GM08714 (cell line): ENCODE results near the gene METTL1.

ENCODE experiments used
- H3K4me3 ChIP-seq: fragments of 200-500 bp; sonication (Bioruptor generic); 2 replicates; pipeline ENCODE4 v1.5.1; 2014; ENCODE audit warnings: mild to moderate bottlenecking, low read length, inconsistent platforms
- ZNF274 ChIP-seq: IDR thresholded peaks from 2 replicates; pipeline ENCODE4 v1.6.1; 2012; ENCODE audit warnings: mild to moderate bottlenecking, low read depth, low read length

METTL1 gene

DNA sequence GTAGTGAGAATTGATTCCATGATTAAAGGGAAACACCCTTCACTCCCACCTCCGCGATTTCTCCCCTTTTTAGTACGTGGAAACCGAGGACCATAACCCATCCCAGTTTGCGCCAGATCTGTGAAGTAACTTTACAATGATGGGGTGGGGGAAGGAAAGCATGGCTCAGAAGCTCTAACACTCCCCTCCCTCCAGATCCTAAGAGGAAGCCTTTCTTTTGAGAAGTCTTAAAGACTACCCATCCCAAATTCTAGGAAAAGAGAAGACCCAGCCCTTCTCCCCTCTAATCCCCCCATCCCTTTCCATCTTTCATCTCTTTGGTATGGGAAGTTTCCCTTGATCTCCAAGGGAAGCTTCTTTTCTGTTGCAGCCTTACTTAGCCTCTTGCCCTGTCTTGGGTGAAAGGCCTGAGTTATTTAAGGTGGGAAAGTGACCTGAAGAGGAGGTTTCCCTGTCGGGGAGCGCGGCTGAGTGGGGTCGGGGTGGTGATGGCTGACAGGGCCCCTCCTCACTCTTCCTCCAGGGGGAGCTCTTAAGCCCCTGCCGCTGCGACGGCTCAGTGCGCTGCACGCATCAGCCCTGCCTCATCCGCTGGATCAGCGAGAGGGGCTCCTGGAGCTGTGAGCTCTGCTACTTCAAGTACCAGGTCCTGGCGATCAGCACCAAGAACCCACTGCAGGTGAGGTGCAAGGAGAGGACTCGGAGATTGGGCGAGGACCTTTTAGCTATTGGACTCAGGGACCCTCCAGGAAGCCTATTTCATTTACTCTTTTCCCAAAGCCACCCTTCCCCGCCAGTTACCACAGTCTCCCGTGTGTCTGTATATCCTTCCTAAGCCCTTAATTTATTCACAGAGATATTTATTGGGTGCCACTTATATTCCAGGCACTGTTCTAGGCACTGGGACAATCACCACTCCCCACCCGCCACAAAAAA is 15.2 kb downstream of the METTL1 start:
- TF ChIP-seq ZNF274: no peak
- H3K4me3 ChIP-seq: peak overlapping the region; percentile 86

DNA sequence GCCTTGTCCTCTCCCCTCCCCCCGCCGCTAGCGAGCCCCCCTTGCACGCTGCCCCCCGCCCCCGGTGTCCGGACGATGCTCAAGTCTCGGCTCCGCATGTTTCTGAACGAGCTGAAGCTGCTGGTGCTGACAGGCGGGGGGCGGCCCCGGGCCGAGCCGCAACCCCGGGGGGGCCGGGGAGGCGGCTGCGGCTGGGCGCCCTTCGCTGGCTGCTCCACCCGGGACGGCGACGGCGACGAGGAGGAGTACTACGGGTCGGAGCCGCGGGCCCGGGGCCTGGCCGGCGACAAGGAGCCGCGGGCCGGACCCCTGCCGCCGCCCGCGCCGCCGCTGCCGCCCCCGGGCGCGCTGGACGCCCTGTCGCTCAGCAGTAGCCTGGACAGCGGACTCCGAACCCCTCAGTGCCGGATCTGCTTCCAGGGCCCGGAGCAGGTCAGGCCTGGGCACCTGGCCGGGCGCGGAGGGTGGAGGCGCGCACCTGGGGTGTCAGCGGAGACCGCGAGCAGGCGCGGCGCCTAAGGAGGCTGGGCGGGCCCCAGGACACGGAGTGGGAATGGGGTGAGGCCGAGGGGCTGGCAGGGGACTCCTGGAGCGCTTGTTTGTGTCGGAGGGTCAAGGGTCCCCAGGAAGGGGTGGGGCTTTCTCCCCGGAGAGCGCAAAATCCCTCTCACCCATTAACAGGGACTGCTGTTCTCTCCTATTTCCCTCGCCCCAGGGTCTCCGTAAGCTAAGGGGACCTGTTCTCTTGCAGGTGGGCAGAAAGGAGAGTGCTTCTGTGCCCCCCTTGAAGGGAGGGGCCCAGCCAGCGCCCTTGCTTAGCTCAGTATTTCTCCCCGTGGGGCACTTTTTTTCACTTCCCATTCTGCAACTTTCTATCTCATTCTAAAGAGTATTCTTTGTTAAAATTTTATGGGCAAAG is 16.2 kb downstream of the METTL1 start:
- H3K4me3 ChIP-seq: peak overlapping the region; percentile 86
- TF ChIP-seq ZNF274: no peak

DNA sequence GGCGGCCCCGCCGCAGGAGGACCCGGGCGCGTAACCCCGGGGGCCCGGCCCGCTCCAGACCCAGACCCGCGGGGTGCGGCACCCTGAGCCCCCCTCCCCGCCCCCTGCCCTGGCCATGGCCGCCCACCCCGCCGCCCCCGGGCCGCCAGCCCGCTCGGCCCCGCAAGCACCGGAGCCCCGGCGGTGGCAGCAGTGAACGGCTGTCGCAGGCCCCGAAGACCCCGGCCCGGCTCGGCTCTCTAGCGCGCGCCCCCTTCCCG is 16.8 kb downstream of the METTL1 start:
- TF ChIP-seq ZNF274: no peak
- peak overlapping the region; percentile 86 for H3K4me3 ChIP-seq

DNA sequence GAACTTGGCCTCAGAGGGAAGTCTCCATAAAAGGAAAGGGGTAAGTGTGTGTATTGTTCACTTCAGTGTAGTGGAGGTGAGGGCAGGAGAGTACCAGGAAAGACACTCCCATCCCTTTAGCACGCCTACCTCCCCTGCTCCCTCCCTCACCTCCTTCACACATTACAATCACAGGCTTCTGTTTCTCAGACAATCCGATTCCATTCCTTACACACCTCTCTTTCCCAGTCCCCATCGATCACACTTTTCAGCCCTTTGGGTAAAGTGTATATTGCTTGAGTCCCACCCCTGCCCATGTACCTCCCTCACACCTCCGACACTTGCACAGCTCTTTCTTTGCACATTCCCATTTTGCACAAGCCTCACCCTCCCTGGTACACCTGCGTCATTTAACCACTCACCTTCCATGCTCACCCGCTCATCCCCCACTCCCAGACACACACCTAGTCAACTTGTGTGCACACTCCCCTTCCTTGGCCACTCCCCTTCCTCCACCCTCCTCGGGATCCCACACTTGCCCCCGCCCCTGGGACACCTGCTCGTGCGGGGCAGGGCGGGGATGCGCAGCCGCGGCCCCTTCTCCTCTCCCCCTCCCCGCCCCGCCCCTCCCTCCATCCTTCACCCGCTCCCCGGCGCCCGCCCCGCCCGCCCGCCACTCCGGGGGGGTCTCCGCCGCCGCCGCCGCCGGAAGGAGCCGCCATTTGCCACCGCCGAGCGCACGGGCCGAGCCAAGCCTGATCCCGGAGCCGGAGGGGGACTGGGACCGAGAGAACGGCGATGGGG is 17.3 kb downstream of the METTL1 start, which contains the start of gene MARCHF9:
Gene MARCHF9 (plus strand): TSS at position 693 of the 783 bp plus-strand sequence. CDS start 426 bp downstream, outside the sequence.
- peak within 1 kb of the TSS; percentile 86 for H3K4me3 ChIP-seq
- TF ChIP-seq ZNF274: no peak

DNA sequence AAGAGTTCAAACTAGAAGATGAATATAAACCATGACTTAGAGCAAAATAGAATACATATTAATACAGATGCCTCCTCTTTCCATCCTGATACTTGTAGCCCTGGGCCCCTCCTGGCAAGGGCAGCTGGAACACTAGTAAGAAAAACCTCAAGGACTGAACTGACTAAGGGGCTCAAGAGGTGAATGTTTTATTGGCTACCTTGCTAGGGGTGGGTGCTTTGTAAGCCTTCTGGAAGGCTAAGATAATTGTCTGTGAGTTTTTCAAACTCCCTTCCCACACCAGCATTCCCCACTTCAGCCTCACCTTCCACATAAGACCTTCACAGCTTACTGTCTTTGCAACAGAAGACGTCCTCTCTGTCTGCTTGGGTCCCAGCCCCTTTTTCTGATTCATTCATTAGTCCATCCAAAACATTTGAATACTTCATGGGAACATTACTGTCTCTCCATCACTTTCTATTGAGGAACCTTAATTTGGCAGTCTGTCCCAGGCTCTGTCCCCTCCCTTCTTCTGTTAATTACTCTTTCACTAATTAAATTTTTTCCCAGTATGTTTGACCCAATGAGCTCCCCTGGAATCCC is 18.1 kb downstream of the METTL1 start:
- no peak for TF ChIP-seq ZNF274
- no peak overlapping the region for H3K4me3 ChIP-seq

DNA sequence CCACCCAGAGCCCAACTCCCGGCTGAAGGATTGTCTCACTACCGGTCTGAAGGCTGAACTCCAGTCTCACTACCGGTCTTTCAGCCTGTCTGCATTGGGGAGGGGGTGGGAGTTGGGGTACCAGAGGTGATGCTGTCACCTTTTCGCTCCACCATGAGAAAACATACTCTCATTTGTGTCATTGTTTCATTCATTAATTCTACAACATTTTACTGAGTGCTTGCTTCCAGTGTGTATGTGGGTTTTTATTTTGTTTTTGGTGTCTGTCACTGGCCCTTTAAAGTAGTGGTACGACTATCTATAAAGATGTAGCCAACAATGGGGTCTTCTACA is 19.3 kb downstream of the METTL1 start:
- TF ChIP-seq ZNF274: no peak
- H3K4me3 ChIP-seq: no peak overlapping the region; the same call in 1 of the 2 replicates

DNA sequence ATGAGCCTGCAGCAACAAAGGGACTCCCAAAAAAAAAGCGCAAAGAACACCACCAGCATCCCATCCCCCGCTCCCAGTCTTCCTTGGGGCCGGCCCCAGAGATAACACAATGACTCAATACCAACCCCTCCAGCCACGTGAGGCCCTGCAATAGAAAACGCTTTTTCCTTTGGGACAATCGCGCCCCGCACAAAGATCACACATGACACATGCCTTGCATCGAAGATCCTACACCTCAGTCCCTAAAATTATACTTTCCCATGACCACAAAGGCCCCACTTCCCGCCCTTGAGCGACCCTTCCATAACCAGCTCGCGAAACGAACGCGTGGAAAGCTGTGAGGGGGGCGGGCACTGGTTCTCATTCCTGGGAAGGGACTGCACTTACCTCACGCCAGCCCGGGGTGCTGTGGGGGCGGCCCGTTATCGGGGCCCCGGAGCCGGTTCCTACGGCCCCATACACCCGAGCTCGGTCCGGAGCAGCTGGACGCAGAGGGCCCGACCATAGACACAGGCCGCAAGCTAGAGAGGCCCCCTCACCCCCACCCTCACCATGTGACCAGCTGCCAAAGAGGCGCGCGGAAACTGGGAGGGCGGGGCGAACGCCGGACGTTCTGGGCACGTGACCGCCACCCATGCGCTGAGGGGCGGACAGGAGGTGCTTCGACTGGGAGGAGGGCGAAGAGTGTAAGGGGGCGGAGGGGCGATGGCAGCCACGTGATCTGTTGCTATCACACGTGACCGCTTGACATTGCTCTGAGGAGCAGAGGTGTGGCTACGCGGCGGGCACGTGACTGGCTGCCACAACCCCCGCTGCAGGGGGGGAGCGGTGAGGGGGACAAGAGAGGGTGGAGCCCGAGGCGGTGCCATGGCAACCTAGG is 19.9 kb downstream of the METTL1 start, which contains the start of gene CDK4:
Gene CDK4 (minus strand): TSS at position 523 of the 880 bp plus-strand sequence. CDS start 593 bp downstream, outside the sequence.
- H3K4me3 ChIP-seq: peak within 1 kb of the TSS; percentile 86
- no peak for TF ChIP-seq ZNF274

DNA sequence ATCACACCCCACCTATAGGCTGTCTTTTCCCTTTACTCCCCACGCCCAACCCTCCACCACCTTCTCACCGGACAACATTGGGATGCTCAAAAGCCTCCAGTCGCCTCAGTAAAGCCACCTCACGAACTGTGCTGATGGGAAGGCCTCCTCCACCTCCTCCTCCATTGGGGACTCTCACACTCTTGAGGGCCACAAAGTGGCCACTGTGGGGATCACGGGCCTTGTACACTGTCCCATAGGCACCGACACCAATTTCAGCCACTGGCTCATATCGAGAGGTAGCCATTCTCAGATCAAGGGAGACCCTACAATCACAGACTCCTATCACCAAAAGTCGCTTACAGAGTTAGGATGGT is 20.5 kb downstream of the METTL1 start:
- TF ChIP-seq ZNF274: no peak
- peak overlapping the region; percentile 86 for H3K4me3 ChIP-seq

DNA sequence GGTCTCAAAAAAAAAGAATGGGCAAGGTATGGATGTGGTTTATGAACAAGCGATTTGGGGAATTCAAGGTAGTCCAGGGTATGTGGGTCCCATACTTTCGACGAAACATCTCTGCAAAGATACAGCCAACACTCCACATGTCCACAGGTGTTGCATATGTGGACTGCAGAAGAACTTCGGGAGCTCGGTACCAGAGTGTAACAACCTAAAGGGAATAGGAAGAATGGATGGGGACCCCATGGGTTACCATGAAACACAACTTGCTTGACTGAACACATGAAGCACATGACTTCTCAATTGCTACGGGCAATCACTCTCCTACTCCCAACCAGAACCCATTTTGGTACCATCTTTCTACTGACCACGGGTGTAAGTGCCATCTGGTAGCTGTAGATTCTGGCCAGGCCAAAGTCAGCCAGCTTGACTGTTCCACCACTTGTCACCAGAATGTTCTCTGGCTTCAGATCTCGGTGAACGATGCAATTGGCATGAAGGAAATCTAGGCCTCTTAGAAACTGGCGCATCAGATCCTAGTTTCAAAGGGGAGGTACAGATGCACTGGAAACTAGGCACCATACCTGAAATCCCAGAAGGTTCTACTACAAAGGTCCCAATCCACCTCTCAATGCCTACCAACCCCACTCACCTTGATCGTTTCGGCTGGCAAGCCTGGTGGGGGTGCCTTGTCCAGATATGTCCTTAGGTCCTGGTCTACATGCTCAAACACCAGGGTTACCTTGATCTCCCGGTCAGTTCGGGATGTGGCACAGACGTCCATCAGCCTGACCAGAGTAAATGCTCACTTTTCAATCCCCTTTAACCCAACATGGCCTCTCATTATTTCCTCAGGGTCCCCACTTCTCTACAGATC is 21.1 kb downstream of the METTL1 start:
- H3K4me3 ChIP-seq: peak overlapping the region; percentile 86
- no peak for TF ChIP-seq ZNF274

DNA sequence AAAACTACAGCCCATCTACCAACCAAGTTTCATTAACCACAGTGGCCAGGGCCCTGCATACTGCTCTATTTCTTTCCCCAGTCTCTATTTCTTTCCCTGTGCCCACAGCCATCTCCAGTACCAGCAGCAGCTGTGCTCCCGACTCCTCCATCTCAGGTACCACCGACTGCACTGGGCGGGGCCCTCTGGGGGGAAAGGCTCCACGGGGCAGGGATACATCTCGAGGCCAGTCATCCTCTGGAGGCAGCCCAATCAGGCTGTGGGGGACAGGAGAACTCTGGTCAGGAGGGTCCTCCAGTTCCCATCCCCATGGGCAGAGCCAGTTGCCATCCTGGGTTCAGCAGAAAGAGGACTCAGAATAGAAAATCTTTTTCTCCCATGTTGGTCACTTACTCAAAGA is 22.8 kb downstream of the METTL1 start:
- H3K4me3 ChIP-seq: no peak overlapping the region
- no peak for TF ChIP-seq ZNF274

DNA sequence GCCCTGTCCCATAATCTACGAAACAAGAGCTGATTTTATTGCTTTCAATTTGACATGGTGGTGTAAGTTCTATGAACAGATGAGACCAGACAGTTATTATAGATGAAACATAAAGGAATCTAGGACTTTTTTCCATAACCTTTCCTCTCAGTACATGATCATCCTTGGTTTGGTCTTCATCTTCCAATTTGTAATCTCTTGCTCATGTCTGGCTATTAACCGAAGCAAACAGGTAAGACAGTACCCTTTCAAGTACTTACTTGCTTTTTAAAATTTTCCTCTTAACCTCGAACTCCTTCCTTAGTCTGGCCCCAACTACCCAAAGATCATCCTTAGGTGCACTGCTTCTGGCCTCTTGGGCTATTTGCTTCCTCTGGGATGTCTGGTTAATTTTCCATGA is 25.9 kb downstream of the METTL1 start:
- H3K4me3 ChIP-seq: peak overlapping the region; percentile 74; the same call in 1 of the 2 replicates
- TF ChIP-seq ZNF274: no peak

DNA sequence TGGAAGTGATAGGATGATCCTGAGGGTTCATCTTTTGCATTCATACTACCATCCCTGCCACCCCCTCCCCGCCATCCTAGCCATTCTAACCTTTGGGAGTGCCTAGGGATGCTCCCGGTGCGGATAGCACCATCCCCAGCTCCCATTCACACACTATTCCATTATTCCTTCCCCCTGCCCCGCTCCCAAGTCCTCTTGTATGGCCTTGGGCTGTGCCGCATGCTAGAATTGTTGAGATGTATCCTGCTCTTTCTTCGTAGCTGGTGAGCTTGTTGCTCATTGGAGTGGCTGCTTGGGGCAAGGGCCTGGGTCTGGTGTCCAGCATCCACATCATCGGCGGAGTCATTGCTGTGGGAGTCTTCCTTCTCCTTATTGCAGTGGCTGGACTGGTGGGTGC is 26.4 kb downstream of the METTL1 start:
- TF ChIP-seq ZNF274: no peak
- peak overlapping the region; percentile 74 for H3K4me3 ChIP-seq
